ENCODE results near the gene RNFT1. TPM values are rescaled to one million over a fixed set of nuclear protein-coding genes. Genes with fewer than 3 reads are reported as not detected.
"Not testable (repeated sequence)": the region's sequence is repeated elsewhere in the genome, so short reads cannot be mapped to it uniquely, and the experiment has no call there.

RNFT1 gene
- total RNA-seq, 1 donor from 2014 or later = 20.5 TPM

DNA sequence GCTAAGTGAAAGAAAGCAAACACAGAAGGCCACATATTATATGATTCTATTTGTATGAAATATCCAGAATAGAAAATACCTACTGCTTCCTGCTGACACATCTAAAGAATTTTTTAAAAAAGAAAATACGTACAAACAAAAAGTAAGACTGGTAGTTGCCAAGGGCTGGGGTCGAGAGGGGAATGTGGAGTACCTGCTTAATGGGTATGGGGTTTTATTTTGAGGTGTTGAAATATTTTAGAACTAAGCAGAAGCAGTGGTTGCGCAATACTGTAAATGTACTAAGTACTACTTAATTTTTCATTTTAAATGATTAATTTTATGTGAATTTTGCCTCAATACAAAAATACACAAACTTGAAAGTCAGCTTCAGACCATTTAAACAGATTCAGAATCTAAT is 32.1 kb upstream of the RNFT1 start:
- not testable (repeated sequence) for H2AFZ ChIP-seq (replicated peaks); H3K36me3 Mint-ChIP-seq; H3K4me3 Mint-ChIP-seq; H3K27ac Mint-ChIP-seq; H3K27ac ChIP-seq; H3K4me2 ChIP-seq; H3F3A ChIP-seq (ENCODE audit: low read depth); H3K4me3 ChIP-seq; H3K4me1 Mint-ChIP-seq; H4K20me1 ChIP-seq (ENCODE audit: low read depth); H3K79me2 ChIP-seq (ENCODE audit: low read depth); H3K27me3 Mint-ChIP-seq (ENCODE audit: insufficient read depth, low read depth); H3K9me3 ChIP-seq (ENCODE audit: low read depth); H3K27me3 ChIP-seq; H3K4me1 ChIP-seq; H3K9me3 Mint-ChIP-seq; H3K9ac ChIP-seq; H3K36me3 ChIP-seq; DNase-seq (ENCODE audit: low spot score)

DNA sequence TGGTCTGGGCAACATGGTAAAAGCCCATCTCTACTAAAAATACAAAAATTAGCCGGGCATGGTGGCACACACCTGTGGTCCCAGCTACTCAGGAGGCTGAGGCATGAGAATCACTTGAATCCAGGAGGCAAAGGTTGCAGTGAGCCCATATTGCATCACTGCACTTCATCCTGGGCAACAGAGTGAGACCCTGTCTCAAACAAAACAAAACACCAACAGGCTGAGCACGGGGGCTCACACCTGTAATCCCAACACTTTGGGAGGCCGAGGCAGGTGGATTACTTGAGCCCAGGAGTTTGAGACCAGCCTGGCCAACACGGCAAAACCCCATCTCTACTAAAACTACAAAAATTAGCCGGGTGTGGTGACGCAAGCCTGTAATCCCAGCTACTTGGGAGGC is 10.6 kb upstream of the RNFT1 start:
- H3K27ac ChIP-seq; H3K4me1 Mint-ChIP-seq; H3K36me3 ChIP-seq; H3K9me3 Mint-ChIP-seq; H3K79me2 ChIP-seq (ENCODE audit: low read depth); H3K9me3 ChIP-seq (ENCODE audit: low read depth); H3K27ac Mint-ChIP-seq; H4K20me1 ChIP-seq (ENCODE audit: low read depth); H3K9ac ChIP-seq; H3K4me2 ChIP-seq; H3K27me3 ChIP-seq; H3F3A ChIP-seq (ENCODE audit: low read depth); H2AFZ ChIP-seq (replicated peaks); DNase-seq (ENCODE audit: low spot score); H3K4me3 ChIP-seq; H3K27me3 Mint-ChIP-seq (ENCODE audit: insufficient read depth, low read depth); H3K4me3 Mint-ChIP-seq; H3K4me1 ChIP-seq; H3K36me3 Mint-ChIP-seq: not testable (repeated sequence)

- not testable (repeated sequence) for H3K36me3 Mint-ChIP-seq; H3K27ac Mint-ChIP-seq; DNase-seq (ENCODE audit: low spot score); H3K9ac ChIP-seq; H3K27me3 ChIP-seq; H3K4me3 Mint-ChIP-seq; H4K20me1 ChIP-seq (ENCODE audit: low read depth); H3K4me3 ChIP-seq; H2AFZ ChIP-seq (replicated peaks); H3K4me1 Mint-ChIP-seq; H3K9me3 Mint-ChIP-seq; H3K79me2 ChIP-seq (ENCODE audit: low read depth); H3K4me2 ChIP-seq; H3K27me3 Mint-ChIP-seq (ENCODE audit: insufficient read depth, low read depth); H3K4me1 ChIP-seq; H3K27ac ChIP-seq; H3K36me3 ChIP-seq; H3K9me3 ChIP-seq (ENCODE audit: low read depth); H3F3A ChIP-seq (ENCODE audit: low read depth)
Measured at GRCh38 chr17:59973483-59973882, 8.9 kb upstream of the RNFT1 start.

GRCh38 chr17:59972778-59973177 is 8.2 kb upstream of the RNFT1 start:
- DNase-seq (ENCODE audit: low spot score) = no peak
- no peaks in the 10 kb centered on the region for H3K27me3 ChIP-seq
- H3F3A ChIP-seq (ENCODE audit: low read depth) = no peaks in the 10 kb centered on the region
- Mint-ChIP-seq H3K36me3 (no peaks in the 10 kb centered on the region), H3K4me1 (no peaks in the 10 kb centered on the region), H3K27me3 (ENCODE audit: insufficient read depth, low read depth) (peaks cover 6% of the 10 kb centered on the region), H3K27ac (no peak overlapping the region), H3K9me3 (no peaks in the 10 kb centered on the region), H3K4me3 (no peak overlapping the region)
- H3K36me3 ChIP-seq = no peaks in the 10 kb centered on the region
- no peaks in the 10 kb centered on the region for H3K9me3 ChIP-seq (ENCODE audit: low read depth)
- H3K4me3 ChIP-seq = no peak overlapping the region
- H3K79me2 ChIP-seq (ENCODE audit: low read depth) = no peaks in the 10 kb centered on the region
- no peak overlapping the region for H3K27ac ChIP-seq
- no peaks in the 10 kb centered on the region for H4K20me1 ChIP-seq (ENCODE audit: low read depth)
- H2AFZ ChIP-seq (replicated peaks) = no peak overlapping the region
- no peaks in the 10 kb centered on the region for H3K4me1 ChIP-seq
- TF ChIP-seq EZH2phosphoT487 (IDR thresholded peaks at IDR 0.05) (no peak), EZH2 (IDR thresholded peaks at IDR 0.05) (no peak)
- TF ChIP-seq, protein P1, sequence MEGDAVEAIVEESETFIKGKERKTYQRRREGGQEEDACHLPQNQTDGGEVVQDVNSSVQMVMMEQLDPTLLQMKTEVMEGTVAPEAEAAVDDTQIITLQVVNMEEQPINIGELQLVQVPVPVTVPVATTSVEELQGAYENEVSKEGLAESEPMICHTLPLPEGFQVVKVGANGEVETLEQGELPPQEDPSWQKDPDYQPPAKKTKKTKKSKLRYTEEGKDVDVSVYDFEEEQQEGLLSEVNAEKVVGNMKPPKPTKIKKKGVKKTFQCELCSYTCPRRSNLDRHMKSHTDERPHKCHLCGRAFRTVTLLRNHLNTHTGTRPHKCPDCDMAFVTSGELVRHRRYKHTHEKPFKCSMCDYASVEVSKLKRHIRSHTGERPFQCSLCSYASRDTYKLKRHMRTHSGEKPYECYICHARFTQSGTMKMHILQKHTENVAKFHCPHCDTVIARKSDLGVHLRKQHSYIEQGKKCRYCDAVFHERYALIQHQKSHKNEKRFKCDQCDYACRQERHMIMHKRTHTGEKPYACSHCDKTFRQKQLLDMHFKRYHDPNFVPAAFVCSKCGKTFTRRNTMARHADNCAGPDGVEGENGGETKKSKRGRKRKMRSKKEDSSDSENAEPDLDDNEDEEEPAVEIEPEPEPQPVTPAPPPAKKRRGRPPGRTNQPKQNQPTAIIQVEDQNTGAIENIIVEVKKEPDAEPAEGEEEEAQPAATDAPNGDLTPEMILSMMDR (IDR thresholded peaks at IDR 0.05) = no peak
- H3K9ac ChIP-seq = no peak overlapping the region
- no peak overlapping the region for H3K4me2 ChIP-seq

DNA sequence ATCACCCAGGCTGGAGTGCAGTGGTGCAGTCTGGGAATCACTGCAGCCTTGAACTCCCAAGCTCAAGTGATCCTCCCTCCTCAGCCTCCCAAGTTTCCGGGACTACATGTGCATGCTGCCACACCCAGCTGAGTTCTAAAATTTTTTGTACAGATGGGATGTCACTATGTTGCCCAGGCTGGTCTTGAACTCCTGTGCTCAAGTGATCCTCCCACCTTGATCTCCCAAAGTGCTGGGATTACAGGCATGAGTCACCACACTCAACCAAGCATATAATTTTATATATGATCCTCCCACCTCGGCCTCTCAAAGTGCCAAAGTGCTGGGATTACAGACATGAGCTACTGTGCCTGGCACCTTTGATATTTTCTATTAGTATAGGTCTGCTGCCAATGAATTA is 7.2 kb upstream of the RNFT1 start:
- H3K27ac Mint-ChIP-seq; H4K20me1 ChIP-seq (ENCODE audit: low read depth); H3K27me3 ChIP-seq; H3K4me2 ChIP-seq; H3K27ac ChIP-seq; H3K4me3 ChIP-seq; H3K9me3 ChIP-seq (ENCODE audit: low read depth); H3K4me1 Mint-ChIP-seq; H3K4me1 ChIP-seq; H3K36me3 Mint-ChIP-seq; H3K4me3 Mint-ChIP-seq; H3K9ac ChIP-seq; H3K27me3 Mint-ChIP-seq (ENCODE audit: insufficient read depth, low read depth); H2AFZ ChIP-seq (replicated peaks); H3K36me3 ChIP-seq; H3K79me2 ChIP-seq (ENCODE audit: low read depth); H3K9me3 Mint-ChIP-seq; DNase-seq (ENCODE audit: low spot score); H3F3A ChIP-seq (ENCODE audit: low read depth): not testable (repeated sequence)

Measured in neural progenitor cell (in vitro differentiated cells).